DMS153 treated with DMSO at 0.1 percent for 48 hours (cell line): ENCODE data around the gene MEF2A.
A peak's percentile ranks its signal among the peaks of the same experiment; 100 is the strongest.
"Not testable (repeated sequence)": the region's sequence is repeated elsewhere in the genome, so short reads cannot be mapped to it uniquely, and the experiment has no call there.

Experiments
- DNase-seq: peaks from one replicate; lab custom pipeline; 2025; ENCODE audit not compliant: unreplicated experiment; lab: John Stamatoyannopoulos, UW

MEF2A gene

DNA sequence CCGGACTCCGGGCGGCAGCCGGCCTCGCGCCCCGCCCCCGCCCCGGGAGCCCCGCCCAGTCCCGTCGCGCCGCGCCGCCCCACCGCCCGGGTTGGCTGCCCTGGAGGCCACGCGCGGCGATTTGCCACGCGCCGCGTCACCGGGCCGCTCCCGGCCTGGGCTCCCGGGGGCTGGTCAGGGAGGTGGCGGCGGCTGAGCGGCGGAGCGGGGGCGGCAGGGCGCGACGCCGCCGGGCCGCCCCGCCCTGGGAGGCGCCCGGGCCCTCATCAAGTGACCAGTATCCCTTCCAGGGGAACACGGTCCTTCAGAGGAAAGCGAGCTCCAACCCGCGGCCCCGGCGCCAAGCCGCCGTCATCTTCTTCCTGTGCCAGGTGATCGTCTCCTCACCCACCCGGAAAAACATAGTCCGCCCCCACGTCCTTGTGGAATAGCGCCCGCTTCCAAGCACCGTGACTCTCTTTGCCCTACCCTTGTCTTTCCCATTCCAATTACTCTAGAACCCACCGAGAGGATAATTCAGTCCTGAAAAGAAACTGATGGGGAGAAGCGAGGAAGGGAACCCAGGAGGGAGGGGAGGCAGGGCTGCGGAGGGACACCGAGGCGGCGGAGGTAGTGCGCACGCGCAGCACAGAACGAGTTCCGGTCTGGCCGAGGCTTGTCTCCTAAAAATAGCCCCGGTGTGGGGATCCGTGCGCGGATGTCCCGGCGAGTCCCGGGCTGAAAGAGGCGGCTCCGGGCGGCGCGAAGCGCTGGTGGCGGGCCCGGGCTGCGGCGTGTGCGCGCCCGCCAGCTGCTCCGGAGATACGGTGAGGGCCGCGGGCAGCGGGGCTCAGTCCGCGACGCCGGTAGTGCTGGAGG, at the start of gene MEF2A:
Gene MEF2A, plus strand, starts transcription at position 686 of the 858 bp plus-strand sequence. CDS start 67,136 bp downstream, outside the sequence.
- DNase-seq = peak; percentile 16

DNA sequence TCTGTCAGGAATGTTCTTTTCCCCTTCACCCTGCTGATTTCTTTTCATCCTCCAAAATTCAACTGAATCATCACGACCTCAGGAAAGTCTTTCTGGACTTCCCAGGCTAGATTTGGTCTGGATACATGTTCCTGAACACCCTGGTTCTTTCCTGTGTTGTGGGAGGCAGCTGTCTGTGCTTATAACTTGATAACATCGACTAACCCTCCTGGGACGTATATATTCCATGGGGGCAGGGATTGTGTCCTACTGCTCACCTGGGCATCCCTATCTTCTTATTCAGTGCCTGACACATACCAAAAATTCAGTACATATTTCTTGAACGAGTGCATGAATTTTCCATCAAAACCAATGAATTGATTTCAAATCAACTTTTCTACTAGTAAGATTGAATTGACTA, 47.6 kb upstream of the MEF2A start:
- no peak for DNase-seq

DNA sequence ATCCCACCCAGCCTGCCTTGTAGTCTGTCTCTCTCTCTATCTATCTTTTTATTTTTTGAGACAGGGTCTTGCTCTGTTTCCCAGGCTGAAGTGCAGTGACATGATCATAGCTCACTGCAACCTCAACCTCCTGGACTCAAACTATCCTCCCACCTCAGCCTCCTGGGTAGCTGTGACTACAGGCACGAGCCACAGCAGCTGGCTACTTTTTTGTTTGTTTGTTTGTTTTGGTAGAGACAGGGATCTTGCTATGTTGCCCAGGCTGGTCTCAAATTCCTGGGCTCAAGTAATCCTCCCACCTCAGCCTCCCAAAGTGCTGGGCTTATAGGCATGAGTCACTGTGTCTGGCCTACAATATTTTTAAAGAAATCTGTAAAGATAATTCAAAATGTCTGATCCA, 46.4 kb upstream of the MEF2A start:
- DNase-seq = not testable (repeated sequence)

GRCh38 chr15:99522288-99522687, 43.5 kb upstream of the MEF2A start:
- DNase-seq = no peak

DNA sequence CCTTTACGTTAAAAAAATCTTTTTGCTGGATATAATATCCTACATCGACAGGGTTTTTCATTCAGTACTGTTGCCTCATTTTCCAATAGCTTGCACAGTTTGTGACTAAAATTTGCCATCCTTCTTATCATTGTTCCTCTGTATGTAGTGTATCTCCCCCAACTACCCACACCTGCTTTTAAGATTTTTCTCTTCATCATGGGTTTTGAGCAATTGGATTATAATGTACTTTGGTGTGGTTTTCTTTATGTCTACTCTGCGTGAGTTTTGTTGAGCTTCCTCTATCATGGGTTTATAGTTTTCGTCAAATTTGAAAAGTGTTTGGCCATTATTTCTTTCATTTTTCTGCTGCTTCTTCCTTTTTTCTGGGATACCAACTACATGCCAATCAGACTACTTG, 39.6 kb upstream of the MEF2A start:
- no peak for DNase-seq

- no peak for DNase-seq
Observed at GRCh38 chr15:99526671-99527070, 39.1 kb upstream of the MEF2A start.

GRCh38 chr15:99536422-99537040, 29.3 kb upstream of the MEF2A start:
- DNase-seq = no peak

DNA sequence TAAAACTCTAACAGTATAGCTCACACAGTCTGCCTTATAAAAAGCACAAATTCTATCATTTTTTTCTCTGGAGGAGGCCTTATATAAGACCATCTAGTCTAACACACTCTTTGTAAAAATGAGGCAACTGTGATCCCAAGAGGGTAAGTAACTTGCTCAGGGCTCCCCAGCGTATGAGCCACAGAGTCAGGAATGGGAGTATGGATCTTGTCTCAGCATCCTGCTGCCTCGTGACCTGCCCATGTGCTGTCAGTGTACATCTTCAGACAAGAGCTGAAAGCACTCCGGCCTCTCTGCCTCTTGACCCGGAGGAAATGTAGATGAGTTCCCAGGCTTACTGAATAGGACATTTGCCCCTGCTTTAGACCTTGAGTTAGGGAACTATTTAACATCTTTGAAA, 28.4 kb upstream of the MEF2A start:
- no peak for DNase-seq

DNA sequence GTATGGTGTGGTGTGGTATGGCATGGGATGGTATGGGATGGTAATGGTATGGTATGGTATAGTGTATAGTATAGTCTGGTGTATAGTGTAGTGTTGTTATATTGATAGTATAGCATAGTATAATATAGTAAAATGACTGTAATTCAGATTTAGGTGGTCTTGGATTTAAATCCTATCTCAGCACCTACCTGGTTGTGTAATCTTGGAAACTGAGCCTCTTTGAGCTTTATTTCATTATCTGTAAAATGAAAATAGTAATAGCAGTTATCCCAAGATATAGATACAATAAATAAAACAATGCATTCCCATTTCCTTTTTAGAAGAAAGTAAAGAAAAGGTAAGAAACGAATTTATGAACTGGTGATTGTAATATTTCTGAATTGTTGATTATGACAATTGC, 27.5 kb upstream of the MEF2A start:
- no peak for DNase-seq

GRCh38 chr15:99542828-99543227, 23.0 kb upstream of the MEF2A start:
- no peak for DNase-seq

DNA sequence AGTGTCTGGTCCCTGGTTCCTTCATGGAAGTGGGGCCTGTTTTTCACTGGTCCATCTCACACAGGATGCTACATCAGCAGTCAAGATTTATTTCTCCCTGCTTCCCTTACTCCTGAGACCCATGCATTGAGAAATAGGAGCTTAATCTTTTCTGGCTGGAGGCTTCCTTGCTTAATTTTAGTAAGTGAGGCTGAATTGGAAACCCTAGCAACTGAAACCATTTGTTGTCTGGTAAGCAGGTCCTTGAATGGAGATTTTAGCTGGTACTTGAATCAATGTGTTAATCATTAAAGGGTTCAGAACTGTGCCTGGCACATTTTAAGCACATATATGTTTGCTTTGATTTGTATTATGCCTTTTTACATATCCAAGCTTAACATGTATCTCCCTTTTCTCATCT, 20.2 kb upstream of the MEF2A start:
- DNase-seq = no peak

DNA sequence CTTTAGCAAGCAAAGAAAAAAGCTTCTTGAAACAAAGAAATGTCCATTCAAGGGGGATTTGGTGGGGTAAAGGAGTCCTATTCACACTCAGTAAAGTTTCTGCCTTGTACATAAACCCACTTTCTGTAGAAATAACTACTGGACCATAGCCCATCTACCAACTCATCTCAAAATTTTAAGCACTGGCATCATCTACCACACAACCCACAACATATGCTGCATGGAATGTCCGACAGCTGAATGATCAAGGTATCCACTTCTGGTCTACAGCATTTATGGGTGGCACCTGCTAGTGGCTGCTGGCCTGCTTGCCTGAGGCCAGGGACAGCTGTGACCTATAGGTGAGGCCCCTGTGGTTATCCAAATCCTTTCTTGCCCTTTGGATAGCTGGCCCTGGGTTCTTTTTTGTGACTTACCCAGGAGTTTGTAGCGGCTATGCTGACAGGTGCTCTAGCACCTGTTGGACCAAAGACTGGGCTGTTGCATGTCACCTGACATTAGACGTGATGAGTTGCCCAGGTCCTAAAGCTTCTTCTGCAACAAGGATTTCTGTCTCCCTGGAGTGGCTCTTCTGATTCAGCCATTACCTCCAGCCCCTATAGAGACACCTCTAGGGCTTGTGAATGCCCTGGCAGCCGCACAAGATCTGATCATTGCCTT, 19.2 kb upstream of the MEF2A start:
- no peak for DNase-seq

- no peak for DNase-seq
Observed at GRCh38 chr15:99547517-99547916, 18.3 kb upstream of the MEF2A start.

GRCh38 chr15:99550077-99550476, 15.7 kb upstream of the MEF2A start:
- DNase-seq = no peak

DNA sequence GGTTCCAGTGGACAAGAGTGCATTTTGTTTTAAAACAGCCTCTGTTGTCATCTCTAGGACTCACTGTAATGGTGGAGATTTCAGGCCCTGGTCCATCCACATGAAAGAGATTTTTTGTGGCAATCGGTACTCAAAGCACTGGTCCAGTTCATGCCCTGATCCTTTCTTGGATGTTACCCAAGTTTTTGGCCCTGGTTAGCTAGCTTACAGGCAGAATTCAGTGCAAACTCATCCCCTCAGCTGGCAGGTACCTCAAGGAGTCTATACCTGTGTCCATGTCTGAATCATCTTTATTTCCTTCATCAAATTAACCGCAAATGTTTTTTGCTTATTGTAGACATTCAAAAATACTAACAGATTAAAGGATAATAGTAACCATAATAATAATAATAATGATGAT, 13.7 kb upstream of the MEF2A start:
- DNase-seq = no peak

DNA sequence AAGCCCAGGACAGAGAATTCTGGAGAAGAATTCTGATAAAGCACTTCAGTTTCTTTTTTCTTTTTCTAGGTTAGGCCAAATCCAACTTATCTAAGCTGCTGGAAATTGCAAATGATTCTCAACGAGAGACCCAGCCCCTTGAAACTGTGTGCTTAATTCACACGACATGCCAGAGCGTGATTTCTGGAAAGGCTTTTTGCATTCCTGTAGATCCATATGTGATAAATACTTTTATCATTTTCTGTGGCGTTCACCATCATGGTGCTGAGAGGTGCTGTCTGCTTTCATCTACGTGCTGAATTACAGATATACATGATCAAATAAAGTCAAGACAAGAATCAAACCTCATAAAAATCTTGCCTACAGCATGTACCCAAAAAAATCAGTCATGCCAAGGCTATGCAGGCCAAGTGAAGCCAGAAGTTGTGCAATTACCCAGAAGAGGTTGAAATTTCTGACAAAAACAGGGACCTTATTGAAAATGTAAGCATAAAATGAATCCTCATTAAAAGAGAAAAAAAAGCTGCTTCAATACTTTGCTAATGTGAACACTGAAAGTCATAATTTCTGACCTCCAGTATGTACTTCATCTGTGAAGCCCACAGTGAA, 10.8 kb upstream of the MEF2A start:
- no peak for DNase-seq

GRCh38 chr15:99556011-99556410, 9.8 kb upstream of the MEF2A start:
- DNase-seq = no peak

DNA sequence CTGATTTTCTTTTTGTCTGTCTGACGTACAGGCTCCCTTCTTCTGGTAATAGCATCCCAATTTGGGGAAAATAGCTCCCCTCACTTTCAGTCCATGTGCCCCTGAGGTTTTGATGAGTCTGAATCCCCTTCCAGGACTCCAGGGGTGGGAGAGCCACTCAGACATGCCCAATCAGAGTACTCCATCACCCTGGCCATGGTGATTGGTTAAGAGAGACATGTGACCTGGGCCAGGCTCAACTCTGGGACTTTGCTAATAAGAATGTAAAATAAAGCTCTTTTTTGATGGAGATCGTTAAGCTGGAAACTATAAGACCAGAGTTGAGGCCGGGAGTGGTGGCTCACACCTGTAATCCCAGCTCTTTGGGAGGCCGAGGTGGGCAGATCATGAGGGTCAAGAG, 9.2 kb upstream of the MEF2A start:
- DNase-seq = no peak

DNA sequence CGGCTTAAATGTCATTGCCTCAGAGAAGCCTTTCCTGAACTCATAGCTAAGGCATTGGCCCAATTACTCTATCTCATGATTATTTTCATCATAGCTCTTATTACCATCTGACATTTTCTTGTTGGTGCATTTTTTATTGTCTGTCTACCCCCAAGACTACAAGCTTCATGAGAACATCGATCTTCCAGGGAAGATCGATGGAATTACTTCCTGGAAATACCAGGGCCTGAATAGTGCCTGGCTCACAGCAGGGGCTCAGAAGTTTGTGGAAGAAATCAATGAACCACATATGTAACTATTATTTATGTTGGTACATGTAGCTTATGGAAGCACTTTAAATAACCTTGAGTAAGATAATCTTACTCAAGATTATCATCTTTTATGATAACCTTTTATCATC, 7.7 kb upstream of the MEF2A start:
- no peak for DNase-seq

DNA sequence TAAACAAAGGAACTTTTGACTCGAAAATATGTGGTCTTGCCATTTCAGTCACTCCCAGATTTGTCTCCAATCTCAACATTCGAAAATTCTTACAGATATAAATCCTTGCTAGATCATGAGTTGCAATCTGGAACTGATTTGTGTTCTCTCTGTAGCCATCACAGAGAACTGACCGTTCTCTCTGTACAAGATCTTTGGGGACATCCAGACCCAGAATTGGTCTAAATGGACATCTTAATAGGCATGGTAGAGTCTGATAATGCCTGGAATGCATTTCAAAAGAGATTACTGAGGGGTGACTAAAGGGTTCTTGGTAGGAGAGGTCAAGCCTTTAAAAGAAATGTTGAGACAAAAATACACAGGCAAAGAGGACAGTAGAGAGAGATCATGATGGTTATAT, 7.2 kb upstream of the MEF2A start:
- no peak for DNase-seq

GRCh38 chr15:99561476-99562230, 4.1 kb upstream of the MEF2A start:
- no peak for DNase-seq
